B cell (primary cell): ENCODE results near the gene DPYSL3. TPM values are rescaled to one million over a fixed set of nuclear protein-coding genes. Genes with fewer than 3 reads are reported as not detected.

ENCODE experiments used
- ATAC-seq: fragments of 200-7000 bp; cut with Tn5 transposase; one replicate; pipeline ENCODE4 v1.10.0; 2021; ENCODE audit warnings: low read depth, mild to moderate bottlenecking, moderate number of reproducible peaks, moderate library complexity
- CTCF ChIA-PET: fragments of 350-600 bp; sonication (Branson Sonifier 250); formaldehyde crosslinking; loops from one replicate; lab custom pipeline; 2021; ENCODE audit warnings: antibody characterized with exemption, inconsistent platforms; lab: Charles Lee
- POLR2A ChIA-PET: fragments of 350-600 bp; sonication (Branson Sonifier 250); formaldehyde crosslinking; loops from one replicate; lab custom pipeline; 2021; ENCODE audit warnings: antibody characterized with exemption; lab: Charles Lee
- DNase-seq: peaks from one replicate; pipeline ENCODE4 v3.0.0; 2013
- H2AFZ ChIP-seq: 2 replicates; pipeline ENCODE4 v1.6.1; 2012; ENCODE audit warnings: mild to moderate bottlenecking, low read depth, low read length; ENCODE audit not compliant: insufficient read depth, poor library complexity, severe bottlenecking
- H3K27ac ChIP-seq, 2 donors: 1 replicate in 1 of 2; 2 replicates in 1 of 2; pipeline ENCODE4 v1.5.1; 2012 to 2013; ENCODE audit warnings: low read length in 2 of 2, mild to moderate bottlenecking in 2 of 2, moderate library complexity in 1 of 2
- H3K27me3 ChIP-seq, 4 experiments: fragments of 200-600 bp in 1 of 4; sonication (generic) in 1 of 4; replicated peaks in 1 of 4; 1 replicate in 2 of 4; 2 replicates in 2 of 4; pipeline versions ENCODE4 v1.6.1 to v1.7.0; 2013 to 2016; ENCODE audit warnings: low read length in 3 of 4, mild to moderate bottlenecking in 2 of 4, mixed read lengths in 1 of 4, moderate library complexity in 1 of 4; ENCODE audit not compliant: insufficient read depth in 4 of 4, control insufficient read depth in 3 of 4; ENCODE audit errors: control extremely low read depth in 1 of 4
- H3K36me3 ChIP-seq, 2 experiments: replicated peaks in 1 of 2; 1 replicate in 1 of 2; 2 replicates in 1 of 2; pipeline versions ENCODE4 v1.6.1 to v1.7.1; 2013; ENCODE audit warnings: low read length in 1 of 2; ENCODE audit not compliant: insufficient read depth in 2 of 2, control insufficient read depth in 1 of 2; ENCODE audit errors: control extremely low read depth in 1 of 2, extremely low read depth in 1 of 2
- H3K4me1 ChIP-seq, 2 donors: fragments of 200-600 bp in 1 of 2; sonication (generic) in 1 of 2; 1 replicate in 1 of 2; 2 replicates in 1 of 2; pipeline versions ENCODE4 v1.5.1 to v1.6.1; 2013 to 2017; ENCODE audit warnings: low read length in 2 of 2; ENCODE audit not compliant: control insufficient read depth in 2 of 2, insufficient read depth in 2 of 2
- H3K4me2 ChIP-seq: replicated peaks from 2 replicates; pipeline ENCODE3; 2012; ENCODE audit warnings: mild to moderate bottlenecking, low read depth, low read length; ENCODE audit not compliant: poor library complexity, severe bottlenecking
- H3K4me3 ChIP-seq, 5 experiments: fragments of 200-600 bp in 1 of 5; sonication (generic) in 1 of 5; 1 replicate in 3 of 5; 2 replicates in 2 of 5; pipeline versions ENCODE4 v1.5.1 to v1.7.0; 2011 to 2016; ENCODE audit warnings: low read length in 4 of 5, mild to moderate bottlenecking in 4 of 5, low read depth in 2 of 5, control low read depth in 1 of 5, moderate library complexity in 1 of 5; ENCODE audit not compliant: insufficient read depth in 1 of 5; ENCODE audit errors: control extremely low read depth in 1 of 5, extremely low read depth in 1 of 5
- H3K79me2 ChIP-seq: fragments of 200-600 bp; sonication (generic); one replicate; pipeline ENCODE4 v1.6.0; 2016; ENCODE audit warnings: low read length; ENCODE audit not compliant: control insufficient read depth, insufficient read depth
- H3K9ac ChIP-seq: fragments of 200-600 bp; sonication (generic); 2 replicates; pipeline ENCODE4 v1.6.1; 2017; ENCODE audit warnings: mild to moderate bottlenecking, low read length, moderate library complexity
- H3K9me3 ChIP-seq, 3 donors: one replicate each; pipeline versions ENCODE4 v1.6.1 to v1.7.1; 2013; ENCODE audit warnings: low read length in 2 of 3; ENCODE audit not compliant: control insufficient read depth in 2 of 3, insufficient read depth in 1 of 3; ENCODE audit errors: control extremely low read depth in 1 of 3
- H4K20me1 ChIP-seq: 2 replicates; pipeline ENCODE4 v1.6.0; 2012; ENCODE audit warnings: mild to moderate bottlenecking, low read length; ENCODE audit not compliant: insufficient read depth, control insufficient read depth, poor library complexity, severe bottlenecking
- H3K27ac Mint-ChIP-seq: one replicate; pipeline ENCODE4 v1.8.0; 2021; ENCODE audit warnings: mixed read lengths
- H3K27me3 Mint-ChIP-seq: one replicate; pipeline ENCODE4 v1.8.0; 2021; ENCODE audit warnings: mixed read lengths
- H3K4me1 Mint-ChIP-seq: one replicate; pipeline ENCODE4 v1.8.0; 2021; ENCODE audit warnings: mixed read lengths
- H3K4me3 Mint-ChIP-seq: one replicate; pipeline ENCODE4 v1.8.0; 2021; ENCODE audit warnings: mixed read lengths
- H3K9me3 Mint-ChIP-seq: one replicate; pipeline ENCODE4 v1.8.0; 2022; ENCODE audit warnings: mixed read lengths; ENCODE audit not compliant: insufficient read depth
- CTCF ChIP-seq: fragments of 200-600 bp; IDR thresholded peaks from one replicate; pipeline ENCODE4 v1.8.0; 2022; ENCODE audit warnings: antibody characterized with exemption, mild to moderate bottlenecking
- EZH2 ChIP-seq: IDR thresholded peaks from 2 replicates; pipeline ENCODE4 v1.6.1; 2012; ENCODE audit warnings: borderline replicate concordance, low read depth, mild to moderate bottlenecking, moderate library complexity, low read length; ENCODE audit not compliant: insufficient read depth, poor library complexity, severe bottlenecking
- WGBS: methylation state at CpG from one replicate; pipeline ENCODE4 v1.1.5; 2013; ENCODE audit warnings: missing lambda C conversion rate; ENCODE audit not compliant: insufficient coverage; 5-methylcytosine and 5-hydroxymethylcytosine counted together
- intact Hi-C: fragments of 100-400 bp; cut with micrococcal nuclease; formaldehyde crosslinking; loops from one replicate; pipeline ENCODE4 v1.10.0; 2022
- polyA plus RNA-seq: library from polyadenylated mRNA; depleted of rRNA; stranded (reverse); fragments of >200 nt; gene quantifications from 2 replicates; pipeline ENCODE4 v1.2.3, GENCODE V29; 2012
- total RNA-seq, 2 donors: library from RNA; stranded (reverse); fragments of 120-200 nt in 1 of 2; gene quantifications; 1 replicate in 1 of 2; 2 replicates in 1 of 2; pipeline versions ENCODE4 v1.2.3 to v1.2.4, GENCODE V29; 2013 to 2022

Gene DPYSL3
- total and polyA plus RNA-seq, 2 donors (not counting 1 experiment from before 2014, with no cell fraction given) = not detected

- no peaks in the 10 kb centered on the region for H3K9me3 Mint-ChIP-seq
- Histone ChIP-seq H3K36me3 (no peaks in the 10 kb centered on the region), H3K4me3 (no peak overlapping the region), H3K4me2 (no peak overlapping the region), H3K9me3 (no peaks in the 10 kb centered on the region), H3K79me2 (no peaks in the 10 kb centered on the region), H2AFZ (no peak overlapping the region), H4K20me1 (no peaks in the 10 kb centered on the region), H3K9ac (no peak overlapping the region), H3K27ac (no peak overlapping the region), H3K4me1 (no peaks in the 10 kb centered on the region), H3K27me3 (peaks cover 0 to 12% (median 8%) of the 10 kb centered on the region in 4 experiments)
- POLR2A ChIA-PET = no interaction called here
- ATAC-seq (no peak), DNase-seq (no peak)
- no peak overlapping the region for H3K27ac Mint-ChIP-seq
- H3K4me3 Mint-ChIP-seq = no peak overlapping the region
- no peaks in the 10 kb centered on the region for H3K4me1 Mint-ChIP-seq
- WGBS = 93% methylated on average over 2 of the region's 2 CpGs
- TF ChIP-seq EZH2 (no peak), CTCF (no peak)
- peaks cover 40% of the 10 kb centered on the region for H3K27me3 Mint-ChIP-seq
- intact Hi-C loops = no loop called here
- CTCF ChIA-PET = interaction anchor here (0.6 kb wide), 1 partner anchor 9 kb away, joined by 3 read pairs; no protein-coding TSS in a partner anchor
Observed at GRCh38 chr5:147446523-147446922, 63.3 kb downstream of the DPYSL3 start.

GRCh38 chr5:147445917-147446316 is 64.0 kb downstream of the DPYSL3 start:
- H3K4me3 ChIP-seq = no peak overlapping the region
- no peak for TF ChIP-seq EZH2
- TF ChIP-seq CTCF = no peak
- intact Hi-C loops = no loop called here
- no peak overlapping the region for H3K27ac Mint-ChIP-seq
- no peaks in the 10 kb centered on the region for H3K9me3 ChIP-seq
- peaks cover 34% of the 10 kb centered on the region for H3K27me3 Mint-ChIP-seq
- H3K4me3 Mint-ChIP-seq = no peak overlapping the region
- H3K9ac ChIP-seq = no peak overlapping the region
- CTCF ChIA-PET = interaction anchor here (0.6 kb wide), 1 partner anchor 10 kb away, joined by 3 read pairs; no protein-coding TSS in a partner anchor
- DNase-seq (no peak), ATAC-seq (no peak)
- peaks cover 0 to 7% (median 3%) of the 10 kb centered on the region in 4 experiments for H3K27me3 ChIP-seq
- no peak overlapping the region for H2AFZ ChIP-seq
- H3K4me1 Mint-ChIP-seq = no peaks in the 10 kb centered on the region
- no peak overlapping the region for H3K4me2 ChIP-seq
- H3K79me2 ChIP-seq = no peaks in the 10 kb centered on the region
- no peak overlapping the region for H3K27ac ChIP-seq
- no peaks in the 10 kb centered on the region for H3K9me3 Mint-ChIP-seq
- H3K36me3 ChIP-seq = no peaks in the 10 kb centered on the region
- H3K4me1 ChIP-seq = no peaks in the 10 kb centered on the region
- POLR2A ChIA-PET = no interaction called here
- no CpG with 5 or more reads among the region's 2 CpGs for WGBS
- no peaks in the 10 kb centered on the region for H4K20me1 ChIP-seq
